ENCODE measurements around the gene PTPRN2. TPM values are rescaled to one million over a fixed set of nuclear protein-coding genes. Genes with fewer than 3 reads are reported as not detected.

Gene PTPRN2
- total and polyA plus RNA-seq, 2 donors from 2014 or later, result 4.8 to 6.2 TPM

DNA sequence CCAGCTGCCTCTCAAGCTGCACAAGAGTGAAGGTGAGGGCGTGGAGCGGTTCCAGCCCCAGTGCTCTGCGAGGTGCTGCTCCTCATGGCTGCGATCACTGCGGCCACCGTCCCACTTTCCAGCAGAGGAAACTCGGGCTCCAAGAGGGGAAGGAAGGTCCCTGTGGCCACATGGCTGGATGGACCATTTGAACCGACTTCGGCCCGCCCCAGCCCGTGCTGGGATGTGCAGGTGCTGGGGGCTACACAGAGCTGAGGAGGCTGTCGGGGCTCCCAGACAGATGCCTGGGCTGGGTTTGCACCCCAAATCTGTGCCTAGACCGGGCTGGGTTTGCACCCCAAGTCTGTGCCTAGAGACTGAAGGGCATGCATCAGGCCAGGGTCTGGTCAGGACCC is 1064.3 kb downstream of the PTPRN2 start:
- no peak overlapping the region for H3K27ac ChIP-seq (ENCODE audit: low read depth in 2 of 2, low read length in 2 of 2)
- no peak overlapping the region for H3K9ac ChIP-seq (ENCODE audit: low read length in 3 of 3)
- H3K9me3 ChIP-seq (ENCODE audit: control insufficient read depth in 2 of 3, insufficient read depth in 1 of 3, low read length in 3 of 3), result no peaks in the 10 kb centered on the region
- intact Hi-C loops (cut with DNase I), result no loop called here
- H3K4me1 ChIP-seq (ENCODE audit: control insufficient read depth in 2 of 3, insufficient read depth in 2 of 3, low read depth in 1 of 3, low read length in 3 of 3), result no peaks in the 10 kb centered on the region
- no peak overlapping the region for H3K4me3 ChIP-seq (ENCODE audit: low read length in 3 of 3)
- H3K36me3 ChIP-seq (ENCODE audit: control insufficient read depth in 2 of 3, insufficient read depth in 3 of 3, low read length in 3 of 3), result no peaks in the 10 kb centered on the region
- TF ChIP-seq, protein P1, sequence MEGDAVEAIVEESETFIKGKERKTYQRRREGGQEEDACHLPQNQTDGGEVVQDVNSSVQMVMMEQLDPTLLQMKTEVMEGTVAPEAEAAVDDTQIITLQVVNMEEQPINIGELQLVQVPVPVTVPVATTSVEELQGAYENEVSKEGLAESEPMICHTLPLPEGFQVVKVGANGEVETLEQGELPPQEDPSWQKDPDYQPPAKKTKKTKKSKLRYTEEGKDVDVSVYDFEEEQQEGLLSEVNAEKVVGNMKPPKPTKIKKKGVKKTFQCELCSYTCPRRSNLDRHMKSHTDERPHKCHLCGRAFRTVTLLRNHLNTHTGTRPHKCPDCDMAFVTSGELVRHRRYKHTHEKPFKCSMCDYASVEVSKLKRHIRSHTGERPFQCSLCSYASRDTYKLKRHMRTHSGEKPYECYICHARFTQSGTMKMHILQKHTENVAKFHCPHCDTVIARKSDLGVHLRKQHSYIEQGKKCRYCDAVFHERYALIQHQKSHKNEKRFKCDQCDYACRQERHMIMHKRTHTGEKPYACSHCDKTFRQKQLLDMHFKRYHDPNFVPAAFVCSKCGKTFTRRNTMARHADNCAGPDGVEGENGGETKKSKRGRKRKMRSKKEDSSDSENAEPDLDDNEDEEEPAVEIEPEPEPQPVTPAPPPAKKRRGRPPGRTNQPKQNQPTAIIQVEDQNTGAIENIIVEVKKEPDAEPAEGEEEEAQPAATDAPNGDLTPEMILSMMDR (IDR thresholded peaks at IDR 0.05; ENCODE audit: borderline replicate concordance, extremely low read depth, insufficient read depth), result no peak
- DNase-seq (peak in 1 of 5 donors; percentile 15), FAIRE-seq (no peak)
- H3K27me3 ChIP-seq (ENCODE audit: control insufficient read depth, insufficient read depth, low read length), result no peaks in the 10 kb centered on the region

DNA sequence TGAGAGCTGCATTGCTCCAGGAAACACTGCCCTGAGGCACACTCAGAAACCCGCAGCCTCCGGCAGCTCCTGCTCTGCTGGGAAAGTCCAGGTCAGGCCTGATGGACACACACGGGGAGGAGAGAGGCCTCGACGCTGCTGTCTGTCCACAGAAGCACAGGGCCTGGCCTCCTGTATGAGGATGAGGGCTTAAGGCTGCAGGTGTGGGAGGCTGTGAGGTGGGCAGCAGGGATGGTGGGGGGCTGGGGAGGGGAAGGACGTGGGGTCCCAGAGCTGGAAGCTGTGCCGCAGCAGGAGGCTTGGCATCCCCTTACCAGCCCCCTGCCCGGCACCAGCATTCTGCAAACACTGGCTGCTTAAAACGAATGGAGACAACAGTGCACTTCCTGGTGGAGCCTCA is 1064.7 kb downstream of the PTPRN2 start:
- intact Hi-C loops (cut with DNase I), result no loop called here
- H3K27me3 ChIP-seq (ENCODE audit: control insufficient read depth, insufficient read depth, low read length), result no peaks in the 10 kb centered on the region
- TF ChIP-seq, protein P1 (IDR thresholded peaks at IDR 0.05; ENCODE audit: borderline replicate concordance, extremely low read depth, insufficient read depth), result no peak
- no peaks in the 10 kb centered on the region for H3K36me3 ChIP-seq (ENCODE audit: control insufficient read depth in 2 of 3, insufficient read depth in 3 of 3, low read length in 3 of 3)
- H3K9me3 ChIP-seq (ENCODE audit: control insufficient read depth in 2 of 3, insufficient read depth in 1 of 3, low read length in 3 of 3), result no peaks in the 10 kb centered on the region
- no peak overlapping the region for H3K9ac ChIP-seq (ENCODE audit: low read length in 3 of 3)
- no peaks in the 10 kb centered on the region for H3K4me1 ChIP-seq (ENCODE audit: control insufficient read depth in 2 of 3, insufficient read depth in 2 of 3, low read depth in 1 of 3, low read length in 3 of 3)
- H3K4me3 ChIP-seq (ENCODE audit: low read length in 3 of 3), result no peak overlapping the region
- DNase-seq, result peak in 1 of 5 donors; percentile 25
- H3K27ac ChIP-seq (ENCODE audit: low read depth in 2 of 2, low read length in 2 of 2), result no peak overlapping the region
- FAIRE-seq, result no peak

DNA sequence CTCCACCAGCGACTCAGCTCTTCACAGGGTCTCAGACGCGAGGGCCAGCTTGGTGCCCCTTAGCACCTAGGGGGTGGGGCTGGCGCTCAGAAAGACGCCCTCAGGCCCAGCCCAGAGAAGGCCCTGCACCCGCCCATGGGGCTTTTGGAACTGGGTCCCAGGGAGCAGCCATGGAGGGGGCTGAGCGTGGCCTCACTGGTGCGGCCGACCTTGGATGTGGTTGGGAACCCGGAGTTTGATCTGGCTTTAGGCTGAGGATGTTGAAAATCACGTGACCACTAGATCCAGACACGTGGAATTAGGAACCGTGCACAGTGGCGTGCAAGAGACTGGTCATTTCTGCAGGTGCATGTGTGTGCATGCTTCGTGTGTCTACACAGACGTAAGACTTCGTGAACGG is 1065.4 kb downstream of the PTPRN2 start:
- DNase-seq, result no peak
- no peak for FAIRE-seq

More for the DNA sequence above, 1065.4 kb downstream of the PTPRN2 start:
- no peaks in the 10 kb centered on the region for H3K36me3 ChIP-seq (ENCODE audit: control insufficient read depth in 2 of 3, insufficient read depth in 3 of 3, low read length in 3 of 3)
- H3K9ac ChIP-seq (ENCODE audit: low read length in 3 of 3), result no peak overlapping the region
- TF ChIP-seq, protein P1 (IDR thresholded peaks at IDR 0.05; ENCODE audit: borderline replicate concordance, extremely low read depth, insufficient read depth), result no peak
- no peaks in the 10 kb centered on the region for H3K4me1 ChIP-seq (ENCODE audit: control insufficient read depth in 2 of 3, insufficient read depth in 2 of 3, low read depth in 1 of 3, low read length in 3 of 3)
- no peak overlapping the region for H3K27ac ChIP-seq (ENCODE audit: low read depth in 2 of 2, low read length in 2 of 2)
- H3K9me3 ChIP-seq (ENCODE audit: control insufficient read depth in 2 of 3, insufficient read depth in 1 of 3, low read length in 3 of 3), result no peaks in the 10 kb centered on the region
- no peaks in the 10 kb centered on the region for H3K27me3 ChIP-seq (ENCODE audit: control insufficient read depth, insufficient read depth, low read length)
- no peak overlapping the region for H3K4me3 ChIP-seq (ENCODE audit: low read length in 3 of 3)
- intact Hi-C loops (cut with DNase I), result no loop called here

All from kidney (tissue), 14 donors.